Measurements from ENCODE around the gene ARHGAP15. TPM values are rescaled to one million over a fixed set of nuclear protein-coding genes. Genes with fewer than 3 reads are reported as not detected.

The ARHGAP15 gene
- total and polyA plus RNA-seq, 9 donors: 1.5 to 10.0 (median 2.6) TPM

- TF ChIP-seq EP300 (IDR thresholded peaks at IDR 0.05): no peak
- TF ChIP-seq CTCF (IDR thresholded peaks at IDR 0.05): no peak
- TF ChIP-seq POLR2A (IDR thresholded peaks at IDR 0.05): no peak
- H3K36me3 ChIP-seq: no peaks in the 10 kb centered on the region
- H3K4me3 ChIP-seq: no peak overlapping the region
- WGBS, 3 donors: 78 to 87% (median 85%) methylated on average over 3 of the region's 3 CpGs
- peaks cover 5% of the 10 kb centered on the region for H3K4me1 ChIP-seq (ENCODE audit: insufficient read depth)
- no peaks in the 10 kb centered on the region for H3K9me3 ChIP-seq
- intact Hi-C loops (cut with DNase I): no loop called here
- H3K27ac ChIP-seq: no peak overlapping the region
- no peak for DNase-seq
- no peaks in the 10 kb centered on the region for H3K27me3 ChIP-seq
Measured at GRCh38 chr2:143608063-143608423, 478.8 kb downstream of the ARHGAP15 start.

- intact Hi-C loops (cut with DNase I): no loop called here
- DNase-seq: no peak
- no peaks in the 10 kb centered on the region for H3K9me3 ChIP-seq
- H3K4me1 ChIP-seq (ENCODE audit: insufficient read depth): peaks cover 5% of the 10 kb centered on the region
- no peak overlapping the region for H3K27ac ChIP-seq
- H3K4me3 ChIP-seq: no peak overlapping the region
- no peaks in the 10 kb centered on the region for H3K36me3 ChIP-seq
- H3K27me3 ChIP-seq: no peaks in the 10 kb centered on the region
- TF ChIP-seq POLR2A (IDR thresholded peaks at IDR 0.05): no peak
Measured at GRCh38 chr2:143608758-143609157, 479.5 kb downstream of the ARHGAP15 start.

GRCh38 chr2:143611336-143611735 is 482.1 kb downstream of the ARHGAP15 start:
- Histone ChIP-seq H3K27me3 (no peaks in the 10 kb centered on the region), H3K4me1 (ENCODE audit: insufficient read depth) (peaks cover 5% of the 10 kb centered on the region), H3K4me3 (no peak overlapping the region), H3K27ac (no peak overlapping the region), H3K36me3 (no peaks in the 10 kb centered on the region), H3K9me3 (no peaks in the 10 kb centered on the region)
- no peak for DNase-seq
- no peak for TF ChIP-seq CTCF (IDR thresholded peaks at IDR 0.05)
- TF ChIP-seq EP300 (IDR thresholded peaks at IDR 0.05): no peak
- TF ChIP-seq POLR2A (IDR thresholded peaks at IDR 0.05): no peak
- intact Hi-C loops (cut with DNase I): no loop called here
- WGBS, 3 donors: 82 to 91% (median 83%) methylated on average over 4 of the region's 4 CpGs

- no peak overlapping the region for H3K27ac ChIP-seq
- TF ChIP-seq CTCF (IDR thresholded peaks at IDR 0.05) (no peak), POLR2A (IDR thresholded peaks at IDR 0.05) (no peak), EP300 (IDR thresholded peaks at IDR 0.05) (no peak)
- H3K36me3 ChIP-seq: no peaks in the 10 kb centered on the region
- no peaks in the 10 kb centered on the region for H3K27me3 ChIP-seq
- no peaks in the 10 kb centered on the region for H3K9me3 ChIP-seq
- DNase-seq: no peak
- no peaks in the 10 kb centered on the region for H3K4me1 ChIP-seq (ENCODE audit: insufficient read depth)
- intact Hi-C loops (cut with DNase I): no loop called here
- 89 to 96% (median 91%) methylated on average over 4 of the region's 4 CpGs for WGBS, 3 donors
- no peak overlapping the region for H3K4me3 ChIP-seq
Measured at GRCh38 chr2:143615562-143615961, 486.3 kb downstream of the ARHGAP15 start.

- H3K9me3 ChIP-seq: no peaks in the 10 kb centered on the region
- 80 to 87% (median 86%) methylated on average over 6 of the region's 6 CpGs for WGBS, 3 donors
- H3K4me1 ChIP-seq (ENCODE audit: insufficient read depth): no peaks in the 10 kb centered on the region
- intact Hi-C loops (cut with DNase I): no loop called here
- no peak for TF ChIP-seq EP300 (IDR thresholded peaks at IDR 0.05)
- TF ChIP-seq CTCF (IDR thresholded peaks at IDR 0.05): no peak
- no peak for TF ChIP-seq POLR2A (IDR thresholded peaks at IDR 0.05)
- DNase-seq: no peak
- no peaks in the 10 kb centered on the region for H3K36me3 ChIP-seq
- H3K4me3 ChIP-seq: no peak overlapping the region
- H3K27me3 ChIP-seq: no peaks in the 10 kb centered on the region
- no peak overlapping the region for H3K27ac ChIP-seq
Measured at GRCh38 chr2:143616452-143616851, 487.2 kb downstream of the ARHGAP15 start.
